Measurements from ENCODE around the gene CSGALNACT2.
A peak's percentile ranks its signal among the peaks of the same experiment; 100 is the strongest.

Gene CSGALNACT2

DNA sequence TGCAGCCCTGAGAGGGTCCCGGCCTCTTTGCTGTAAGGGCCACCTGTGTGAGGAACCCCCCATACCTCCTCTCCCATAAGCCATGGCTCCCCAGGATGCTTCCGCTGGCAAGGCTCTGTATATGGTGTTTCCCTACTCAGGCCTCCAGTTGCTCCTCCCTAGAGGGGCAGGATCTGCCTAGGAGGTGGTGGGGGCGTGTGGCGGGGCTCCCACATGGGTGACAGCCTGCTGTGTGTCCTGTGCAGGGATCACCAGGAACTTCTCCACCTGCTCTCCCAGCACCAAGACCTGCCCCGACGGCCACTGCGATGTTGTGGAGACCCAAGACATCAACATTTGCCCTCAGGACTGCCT, 25.7 kb upstream of the CSGALNACT2 start:
- DNase-seq (ENCODE audit: low read depth in 2 of 3, low spot score in 2 of 3), result no peak

DNA sequence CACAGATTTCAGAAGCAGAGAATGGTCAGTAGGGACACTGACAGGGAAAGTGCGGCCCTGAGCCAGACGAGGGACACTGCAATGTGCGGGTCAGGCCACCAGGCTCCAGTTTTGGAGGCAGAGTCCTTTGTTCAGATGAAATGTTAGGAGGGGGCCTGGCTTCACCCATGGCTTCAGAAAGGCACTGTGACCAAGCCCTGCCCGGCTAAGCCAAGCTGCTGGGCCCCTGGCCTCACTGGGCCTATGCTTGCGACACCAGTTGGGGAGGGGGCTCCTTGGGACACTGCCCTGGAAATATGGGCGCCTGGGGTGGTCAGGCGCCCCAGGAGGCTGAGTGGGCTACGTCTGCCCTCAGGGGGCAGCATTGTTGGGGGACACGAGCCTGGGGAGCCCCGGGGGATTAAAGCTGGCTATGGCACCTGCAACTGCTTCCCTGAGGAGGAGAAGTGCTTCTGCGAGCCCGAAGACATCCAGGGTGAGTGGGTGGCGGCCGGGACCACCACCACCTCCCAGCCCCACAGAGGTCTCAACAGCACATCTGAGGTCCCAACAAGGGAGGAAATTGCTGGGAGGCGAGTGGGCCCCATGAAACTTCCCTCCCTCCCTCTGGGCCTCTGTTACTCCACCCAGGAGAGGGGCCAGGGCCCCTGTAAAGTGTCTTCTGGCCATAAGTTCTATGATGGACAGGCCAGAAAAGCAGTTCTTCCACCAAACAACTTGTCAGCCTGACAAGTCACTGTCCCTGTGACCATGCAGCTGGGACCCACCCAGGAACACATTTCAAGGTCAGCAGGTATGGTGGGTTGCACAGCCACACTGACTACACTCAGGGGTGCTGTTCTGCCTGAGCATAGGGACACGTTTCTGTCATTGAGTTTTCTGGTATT, 24.8 kb upstream of the CSGALNACT2 start:
- no peak for DNase-seq (ENCODE audit: low read depth in 2 of 3, low spot score in 2 of 3)

DNA sequence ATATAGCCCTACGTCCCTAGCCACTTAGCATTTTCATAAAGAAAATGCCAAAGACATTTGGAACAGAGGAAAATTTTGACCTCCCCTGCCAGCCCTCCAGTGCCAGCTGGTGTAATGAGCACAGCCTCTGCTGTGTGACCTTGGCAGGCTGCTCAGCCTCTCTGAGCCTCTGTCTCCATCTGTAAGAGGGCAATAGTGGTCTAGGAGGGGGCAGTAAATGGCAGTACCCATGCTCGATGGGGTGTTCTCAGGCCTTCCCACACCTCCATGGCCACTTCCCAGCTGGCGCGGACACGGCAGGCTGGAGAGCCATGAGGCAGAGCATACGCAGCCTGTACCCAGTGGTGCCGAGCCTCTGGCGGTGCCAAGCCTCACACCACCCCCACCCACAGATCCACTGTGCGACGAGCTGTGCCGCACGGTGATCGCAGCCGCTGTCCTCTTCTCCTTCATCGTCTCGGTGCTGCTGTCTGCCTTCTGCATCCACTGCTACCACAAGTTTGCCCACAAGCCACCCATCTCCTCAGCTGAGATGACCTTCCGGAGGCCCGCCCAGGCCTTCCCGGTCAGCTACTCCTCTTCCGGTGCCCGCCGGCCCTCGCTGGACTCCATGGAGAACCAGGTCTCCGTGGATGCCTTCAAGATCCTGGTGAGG, 24.0 kb upstream of the CSGALNACT2 start:
- no peak for DNase-seq (ENCODE audit: low read depth in 2 of 3, low spot score in 2 of 3)

DNA sequence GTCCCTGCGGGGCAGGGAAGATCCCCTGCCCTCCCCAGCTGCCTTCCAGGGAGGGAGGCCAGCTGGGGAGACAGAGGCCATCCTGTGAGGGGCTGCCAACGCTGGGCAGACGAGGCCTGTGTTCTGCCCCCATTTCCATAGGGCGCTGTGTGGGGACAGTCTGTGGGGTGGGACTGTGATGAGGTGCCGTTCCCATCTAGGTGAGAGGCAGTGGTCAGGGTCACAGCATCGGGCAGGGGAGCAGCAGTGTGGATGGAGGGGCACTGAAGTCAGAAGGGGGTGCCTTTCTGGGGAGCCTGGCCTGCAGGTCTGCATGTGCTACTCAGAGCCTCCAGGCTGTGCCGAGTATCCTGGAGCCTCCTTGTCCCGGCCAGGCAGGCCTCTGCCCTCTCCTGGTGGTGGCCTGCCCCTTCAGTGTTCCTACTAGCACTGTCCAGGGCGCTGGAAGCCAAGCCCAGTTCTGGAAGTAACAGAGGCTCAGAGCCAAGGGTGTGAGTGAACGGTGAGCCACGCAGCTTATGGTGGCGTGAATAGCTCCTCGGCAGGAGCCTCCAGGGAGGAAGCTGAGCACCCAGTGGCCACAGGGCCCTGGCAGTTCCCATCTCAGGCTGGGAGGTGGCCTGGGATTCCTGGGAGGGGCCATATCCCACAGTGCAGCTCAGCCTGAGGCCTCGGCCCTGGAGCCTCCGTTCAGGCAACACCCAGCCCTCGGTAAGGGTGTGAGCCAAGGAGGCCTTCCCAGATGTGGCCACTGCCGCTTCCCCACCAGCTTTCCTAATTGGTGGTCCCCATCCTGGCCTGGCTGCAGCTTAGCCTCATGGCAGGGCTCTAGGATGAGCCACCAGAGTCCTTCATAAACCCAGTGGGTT, 23.3 kb upstream of the CSGALNACT2 start:
- DNase-seq (ENCODE audit: low read depth in 2 of 3, low spot score in 2 of 3), result no peak

DNA sequence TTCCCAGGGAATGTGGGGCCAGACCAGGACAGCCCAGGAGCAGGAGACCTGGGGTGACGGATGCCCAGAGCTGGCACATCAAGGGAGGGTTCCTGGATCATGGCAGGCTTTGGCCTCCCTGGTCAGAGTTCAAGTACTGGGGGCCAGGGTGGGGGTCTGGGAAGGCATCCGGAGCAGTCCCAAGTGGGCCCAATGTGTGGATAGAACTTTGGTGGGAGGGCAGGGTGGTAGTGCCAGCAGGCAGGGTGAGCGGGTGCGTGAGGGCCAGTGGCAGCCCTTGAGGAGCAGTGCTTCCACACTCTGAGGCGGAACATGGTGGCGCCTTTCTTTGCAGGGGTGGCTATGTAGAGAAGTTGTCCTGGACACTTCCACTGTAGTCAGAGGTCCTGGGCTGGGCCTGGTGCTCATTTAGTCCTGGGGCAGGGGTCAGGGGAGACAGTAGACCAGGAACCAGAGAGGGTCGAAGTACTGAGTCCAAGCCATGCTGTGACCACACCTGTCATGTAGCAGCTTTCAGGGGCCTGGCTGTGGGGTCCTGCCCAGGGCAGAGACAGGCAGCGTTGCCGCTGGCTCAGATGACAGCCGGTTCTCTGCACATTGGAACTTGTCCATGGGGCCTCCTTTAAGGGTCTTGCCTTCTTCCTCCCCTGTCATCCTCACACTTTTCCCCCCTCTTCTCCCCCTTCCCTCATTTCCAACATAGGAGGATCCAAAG, 22.2 kb upstream of the CSGALNACT2 start:
- DNase-seq (ENCODE audit: low read depth in 2 of 3, low spot score in 2 of 3), result no peak

DNA sequence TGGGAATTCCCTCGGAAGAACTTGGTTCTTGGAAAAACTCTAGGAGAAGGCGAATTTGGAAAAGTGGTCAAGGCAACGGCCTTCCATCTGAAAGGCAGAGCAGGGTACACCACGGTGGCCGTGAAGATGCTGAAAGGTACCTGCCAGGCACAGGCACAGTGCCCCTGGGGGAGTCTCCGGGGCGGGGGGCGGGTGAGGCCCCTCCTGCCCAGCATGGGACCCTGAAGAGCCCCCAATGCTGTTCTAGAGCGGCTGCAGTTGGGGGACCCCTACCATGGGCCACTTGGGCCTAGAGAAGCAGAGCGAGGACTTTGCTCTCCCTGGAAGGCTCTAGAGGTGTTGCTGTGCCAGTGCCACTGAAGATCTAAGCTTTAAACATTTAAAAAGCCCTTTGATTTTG, 21.6 kb upstream of the CSGALNACT2 start:
- no peak for DNase-seq (ENCODE audit: low read depth in 2 of 3, low spot score in 2 of 3)

DNA sequence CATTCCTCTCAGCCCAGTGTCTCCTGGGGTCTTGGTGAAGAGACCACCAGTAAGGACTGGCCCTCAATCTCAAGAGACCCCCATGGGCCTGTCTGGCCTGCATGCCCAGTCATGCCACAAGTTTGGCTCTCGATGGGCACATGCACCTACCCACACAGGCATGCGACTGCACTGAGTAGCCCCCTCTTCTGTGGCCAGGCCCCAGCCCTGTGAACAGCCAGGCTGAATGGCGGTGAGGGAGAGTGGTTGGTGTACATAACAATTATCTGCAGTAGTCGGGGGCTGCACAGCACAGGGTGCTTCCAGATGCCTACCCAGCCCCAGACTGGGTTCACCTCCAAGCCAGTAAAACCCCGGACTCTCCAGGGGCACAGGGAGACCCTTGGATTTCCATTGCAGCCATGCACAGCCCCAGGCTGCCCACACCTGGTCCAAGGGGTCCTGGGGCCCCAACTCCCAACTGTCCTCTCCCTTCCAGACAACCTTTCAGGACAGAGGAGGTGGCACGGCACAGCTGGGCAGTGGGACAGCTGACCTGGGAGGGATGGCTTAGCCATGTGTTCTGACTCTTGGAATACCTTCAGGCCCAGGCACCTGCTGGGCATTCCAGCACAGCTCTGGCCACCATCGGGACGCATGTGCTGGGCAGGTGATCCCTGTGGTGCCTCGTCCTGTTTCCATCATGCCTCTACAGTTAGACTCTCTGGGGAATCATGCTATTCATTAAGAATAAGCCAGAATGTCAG, 21.0 kb upstream of the CSGALNACT2 start:
- DNase-seq (ENCODE audit: low read depth in 2 of 3, low spot score in 2 of 3), result no peak

DNA sequence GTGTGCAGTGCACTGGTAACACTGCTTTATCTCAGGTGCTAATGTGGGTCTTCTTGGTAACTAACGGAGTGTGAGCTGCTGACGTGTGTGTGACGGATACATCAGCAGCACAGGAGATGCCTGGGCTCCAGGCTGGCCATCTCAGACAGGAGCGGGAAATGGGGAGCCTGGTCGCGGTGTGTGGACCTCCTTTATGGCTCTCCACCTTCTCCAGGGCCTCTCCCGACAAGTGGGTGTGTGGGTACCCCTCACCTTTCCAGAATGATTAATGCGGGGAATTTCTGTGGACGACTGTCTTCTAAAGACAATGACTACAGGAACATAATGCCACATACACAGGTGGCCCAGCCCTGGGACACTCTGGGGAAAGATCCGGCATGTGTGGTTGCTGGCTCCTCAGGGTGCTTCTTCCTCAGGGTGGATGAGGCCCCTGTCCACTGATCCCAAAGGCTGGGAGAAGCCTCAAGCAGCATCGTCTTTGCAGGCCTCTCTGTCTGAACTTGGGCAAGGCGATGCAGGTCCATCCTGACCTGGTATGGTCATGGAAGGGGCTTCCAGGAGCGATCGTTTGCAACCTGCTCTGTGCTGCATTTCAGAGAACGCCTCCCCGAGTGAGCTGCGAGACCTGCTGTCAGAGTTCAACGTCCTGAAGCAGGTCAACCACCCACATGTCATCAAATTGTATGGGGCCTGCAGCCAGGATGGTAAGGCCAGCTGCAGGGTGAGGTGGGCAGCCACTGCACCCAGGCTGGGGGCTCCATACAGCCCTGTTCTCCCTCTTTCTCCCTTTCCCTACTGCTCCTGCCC, 20.3 kb upstream of the CSGALNACT2 start:
- DNase-seq (ENCODE audit: low read depth in 2 of 3, low spot score in 2 of 3), result no peak

DNA sequence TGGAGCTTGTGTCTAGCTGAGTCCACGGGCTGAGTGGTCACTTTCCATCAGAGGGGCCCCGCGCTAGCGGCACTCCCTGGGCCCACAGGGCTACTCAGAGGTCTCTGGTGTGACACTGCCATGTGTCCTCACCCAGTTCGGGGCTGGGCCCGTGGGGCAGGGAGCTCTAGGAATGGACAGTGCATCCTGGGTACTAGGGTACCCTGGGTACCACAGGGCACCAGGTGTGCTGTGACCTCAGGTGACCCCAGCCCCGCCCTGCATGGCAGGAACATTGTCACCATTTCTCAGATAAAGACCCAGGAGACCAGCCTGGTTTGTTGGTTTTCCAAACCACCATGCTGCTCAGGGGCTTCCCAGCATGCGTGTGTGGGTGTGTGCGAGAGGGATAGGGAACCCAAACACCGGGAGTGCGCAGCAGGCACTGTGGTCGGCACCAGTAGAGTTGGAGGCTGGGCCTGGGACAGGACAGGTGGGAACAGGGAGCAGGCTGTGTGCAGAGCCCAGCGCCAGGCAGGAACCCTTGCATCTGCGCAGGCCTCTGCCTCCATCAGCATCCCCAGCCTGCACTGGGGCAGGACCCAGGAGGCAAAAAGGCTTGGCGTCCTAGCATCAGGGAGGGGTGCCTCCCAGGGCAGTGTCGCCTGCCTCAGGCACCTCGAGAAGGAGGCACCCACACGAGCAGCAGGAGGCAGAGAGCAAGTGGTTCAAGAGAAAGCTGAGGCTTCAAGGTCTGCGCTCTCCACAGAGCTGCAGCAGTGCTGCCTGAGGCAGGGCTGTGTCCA, 19.4 kb upstream of the CSGALNACT2 start:
- no peak for DNase-seq (ENCODE audit: low read depth in 2 of 3, low spot score in 2 of 3)

DNA sequence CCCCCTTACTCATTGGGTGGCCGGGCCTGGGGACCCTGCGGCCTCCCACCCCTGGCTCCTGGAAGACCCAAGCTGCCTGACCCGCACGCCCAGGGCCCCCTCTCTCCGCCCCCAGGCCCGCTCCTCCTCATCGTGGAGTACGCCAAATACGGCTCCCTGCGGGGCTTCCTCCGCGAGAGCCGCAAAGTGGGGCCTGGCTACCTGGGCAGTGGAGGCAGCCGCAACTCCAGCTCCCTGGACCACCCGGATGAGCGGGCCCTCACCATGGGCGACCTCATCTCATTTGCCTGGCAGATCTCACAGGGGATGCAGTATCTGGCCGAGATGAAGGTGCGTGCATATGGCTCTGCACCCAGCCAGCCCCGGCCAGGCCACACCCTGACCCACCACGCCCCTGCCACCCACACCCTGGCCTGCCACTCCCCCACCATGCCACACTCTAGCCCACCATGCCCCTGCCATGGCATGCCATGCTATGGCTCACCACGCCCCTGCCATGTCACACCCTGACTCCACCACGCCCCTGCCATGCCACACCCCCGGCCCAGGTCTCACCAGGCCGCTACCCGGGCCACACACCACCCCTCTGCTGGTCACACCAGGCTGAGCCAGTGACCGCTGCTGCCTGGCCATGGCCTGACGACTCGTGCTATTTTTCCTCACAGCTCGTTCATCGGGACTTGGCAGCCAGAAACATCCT, 18.7 kb upstream of the CSGALNACT2 start:
- DNase-seq (ENCODE audit: low read depth in 2 of 3, low spot score in 2 of 3), result no peak

DNA sequence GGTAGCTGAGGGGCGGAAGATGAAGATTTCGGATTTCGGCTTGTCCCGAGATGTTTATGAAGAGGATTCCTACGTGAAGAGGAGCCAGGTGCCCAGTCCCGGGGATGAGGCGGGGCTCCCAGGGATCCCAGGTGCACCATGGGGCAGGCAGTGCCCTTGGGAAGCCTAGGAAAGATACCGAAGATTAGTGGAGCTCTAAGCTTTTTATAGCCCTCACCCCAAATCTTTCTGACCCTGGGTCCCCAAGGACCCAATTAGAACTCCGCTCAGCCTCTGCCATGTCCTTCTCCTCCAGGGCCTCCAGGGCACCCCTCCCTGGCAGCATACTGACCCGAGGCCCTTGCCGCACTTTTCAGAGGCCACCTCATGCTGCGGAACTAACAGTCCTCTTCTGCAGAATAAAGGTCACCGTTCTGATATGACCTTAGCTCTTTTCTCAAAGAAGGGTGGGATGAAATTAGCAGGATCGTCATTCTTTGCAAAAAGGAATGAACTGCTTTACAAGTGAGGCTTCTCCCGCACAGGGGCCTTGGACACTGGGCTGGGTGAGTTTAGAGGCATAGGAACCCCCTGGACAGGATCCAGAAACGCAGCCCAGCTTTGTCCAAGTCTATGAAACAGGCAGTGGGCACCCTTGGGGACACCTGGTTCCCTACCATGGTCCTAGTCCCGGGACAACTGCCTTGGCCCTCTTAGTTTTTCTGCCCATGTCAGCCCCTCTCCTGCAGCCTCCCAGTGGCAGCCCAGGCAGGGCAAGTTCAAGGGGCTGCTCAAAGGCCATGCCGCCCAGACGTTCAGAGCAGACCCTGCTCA, 17.9 kb upstream of the CSGALNACT2 start:
- DNase-seq (ENCODE audit: low read depth in 2 of 3, low spot score in 2 of 3), result no peak

DNA sequence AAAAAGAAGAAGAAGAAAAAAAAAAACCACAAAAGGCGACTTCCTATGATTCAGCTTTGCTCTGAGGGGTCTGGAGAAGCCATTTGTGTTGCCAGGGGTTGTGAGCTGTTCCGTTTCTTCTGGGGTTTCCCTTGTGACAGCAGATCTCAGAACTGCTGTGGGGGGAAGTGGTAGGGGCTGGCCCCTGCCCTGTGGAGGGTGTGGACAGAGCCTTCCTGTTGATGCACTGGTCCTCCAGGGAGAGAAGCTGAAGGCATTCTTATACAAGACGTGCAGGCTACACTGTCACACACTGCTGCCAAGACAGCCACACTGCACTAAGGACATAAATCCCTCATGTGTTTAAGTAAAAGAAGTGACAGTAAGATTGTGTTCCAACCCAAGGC, 17.3 kb upstream of the CSGALNACT2 start:
- DNase-seq (ENCODE audit: low read depth in 2 of 3, low spot score in 2 of 3), result peak in 2 of 3 experiments; percentile 27 to 49

DNA sequence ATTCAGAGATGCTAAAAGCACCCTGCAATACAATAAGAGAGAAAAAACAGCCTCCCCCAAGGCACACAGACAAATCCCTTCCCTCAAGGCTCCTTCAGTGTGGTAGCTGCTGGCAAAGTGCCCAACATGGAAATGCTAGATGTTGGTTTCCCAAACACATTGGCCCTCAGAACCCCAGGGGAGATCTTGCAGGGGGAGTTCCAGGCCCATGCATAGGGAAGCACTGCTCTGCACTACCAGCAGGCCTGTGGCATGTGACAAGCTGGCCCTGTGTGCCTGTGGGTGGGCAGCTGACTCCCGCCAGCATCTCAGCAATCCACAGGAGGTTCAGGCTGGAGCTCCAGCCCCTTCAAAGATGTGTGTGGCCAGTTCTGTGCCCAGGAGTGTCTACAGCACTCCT, 16.8 kb upstream of the CSGALNACT2 start:
- DNase-seq (ENCODE audit: low read depth in 2 of 3, low spot score in 2 of 3), result no peak

DNA sequence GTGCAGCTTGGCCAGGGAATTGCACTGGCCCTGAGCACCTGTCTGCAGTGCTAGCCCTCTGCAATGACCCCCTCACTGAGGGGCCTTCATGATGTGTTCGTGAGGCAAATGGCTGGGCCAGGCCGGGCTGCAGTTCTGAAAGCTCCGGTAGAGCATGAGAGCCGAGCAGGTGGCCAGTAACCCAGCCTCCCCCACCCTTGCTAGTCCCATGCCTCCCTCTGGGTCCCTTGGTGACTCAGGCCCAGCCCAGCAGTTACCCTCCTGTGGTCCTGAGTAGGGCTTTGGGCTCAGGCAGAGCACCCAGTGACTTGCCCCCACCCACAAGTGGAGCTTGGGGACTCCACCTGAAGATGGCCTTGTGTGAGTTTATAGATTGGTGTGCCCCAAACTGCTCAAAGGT, 16.1 kb upstream of the CSGALNACT2 start:
- no peak for DNase-seq (ENCODE audit: low read depth in 2 of 3, low spot score in 2 of 3)

DNA sequence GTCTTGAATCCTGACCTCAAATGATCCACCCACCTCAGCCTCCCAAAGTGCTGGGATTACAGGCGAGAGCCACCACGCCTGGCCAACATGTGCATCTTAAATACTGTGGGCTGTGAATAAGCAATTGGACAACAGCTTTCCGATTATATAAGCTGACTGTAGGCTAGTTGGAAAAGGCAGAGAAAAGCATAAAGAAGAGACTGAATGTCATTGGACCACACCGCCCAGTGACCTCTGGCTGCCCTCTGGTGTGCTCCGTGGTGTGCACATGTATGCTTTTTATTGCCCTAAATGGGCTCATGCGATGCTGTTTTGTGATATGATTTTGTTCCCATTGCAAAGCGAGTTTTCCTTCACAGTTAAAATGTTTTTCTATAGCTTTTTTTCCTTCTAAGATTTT, 15.4 kb upstream of the CSGALNACT2 start:
- no peak for DNase-seq (ENCODE audit: low read depth in 2 of 3, low spot score in 2 of 3)

DNA sequence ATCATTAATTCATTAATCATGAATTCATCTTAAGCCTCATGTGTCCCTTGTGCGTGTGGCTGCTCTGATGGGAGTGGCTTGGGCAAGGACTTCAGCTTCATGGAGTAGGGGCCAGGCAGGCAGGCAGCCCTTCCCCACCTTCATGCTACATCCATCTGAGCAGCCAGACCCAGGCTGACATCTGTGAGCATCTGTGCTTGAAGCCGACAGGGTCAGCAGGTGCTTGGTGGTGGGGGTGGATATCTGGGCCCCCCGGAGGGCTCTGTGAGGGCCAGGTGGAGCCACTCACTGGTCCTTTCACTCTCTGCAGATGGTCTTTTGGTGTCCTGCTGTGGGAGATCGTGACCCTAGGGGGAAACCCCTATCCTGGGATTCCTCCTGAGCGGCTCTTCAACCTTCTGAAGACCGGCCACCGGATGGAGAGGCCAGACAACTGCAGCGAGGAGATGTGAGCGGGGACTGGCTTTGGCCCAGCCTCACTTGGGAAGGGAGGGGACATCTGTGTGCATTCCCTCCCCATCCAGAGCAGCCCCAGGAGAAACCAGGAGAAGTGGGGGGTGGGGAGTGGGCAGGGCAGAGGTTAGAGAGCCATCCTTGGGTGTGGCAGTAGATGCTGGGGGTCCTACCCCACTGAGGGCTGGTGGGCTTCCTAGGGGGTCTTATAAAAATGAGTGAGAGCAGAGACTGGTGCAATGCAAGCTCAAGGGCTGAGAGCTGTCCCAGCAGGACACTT, 14.7 kb upstream of the CSGALNACT2 start:
- no peak for DNase-seq (ENCODE audit: low read depth in 2 of 3, low spot score in 2 of 3)

DNA sequence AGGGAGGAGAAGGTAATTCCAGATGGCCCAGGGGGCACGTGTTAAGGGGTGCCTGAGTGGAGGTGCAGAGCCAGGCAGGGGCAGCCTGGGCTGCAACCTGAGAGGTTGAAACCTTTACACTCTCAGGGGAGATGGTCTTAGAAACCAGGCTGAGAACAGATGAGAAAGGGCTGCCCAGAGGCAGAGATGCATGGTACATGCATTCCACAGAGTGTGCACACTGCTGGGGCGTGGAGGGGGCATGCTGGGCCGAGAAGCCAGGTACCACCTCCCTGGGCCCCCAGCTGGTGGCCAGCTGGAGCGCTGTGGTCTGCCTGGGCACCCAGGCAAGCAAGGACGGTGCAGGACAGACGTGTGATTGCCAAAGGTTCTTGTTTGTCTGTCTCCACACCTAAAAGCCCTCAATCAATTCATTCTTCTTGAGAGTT, 14.1 kb upstream of the CSGALNACT2 start:
- DNase-seq (ENCODE audit: low read depth in 2 of 3, low spot score in 2 of 3), result no peak
